HG03571 (cell line): ENCODE measurements around the gene NMT1.

Experiments
- ATAC-seq: cut with Tn5 transposase; IDR thresholded peaks from one replicate; pipeline ENCODE4 v1.9.1; 2021; ENCODE audit not compliant: unreplicated experiment

The NMT1 gene

DNA sequence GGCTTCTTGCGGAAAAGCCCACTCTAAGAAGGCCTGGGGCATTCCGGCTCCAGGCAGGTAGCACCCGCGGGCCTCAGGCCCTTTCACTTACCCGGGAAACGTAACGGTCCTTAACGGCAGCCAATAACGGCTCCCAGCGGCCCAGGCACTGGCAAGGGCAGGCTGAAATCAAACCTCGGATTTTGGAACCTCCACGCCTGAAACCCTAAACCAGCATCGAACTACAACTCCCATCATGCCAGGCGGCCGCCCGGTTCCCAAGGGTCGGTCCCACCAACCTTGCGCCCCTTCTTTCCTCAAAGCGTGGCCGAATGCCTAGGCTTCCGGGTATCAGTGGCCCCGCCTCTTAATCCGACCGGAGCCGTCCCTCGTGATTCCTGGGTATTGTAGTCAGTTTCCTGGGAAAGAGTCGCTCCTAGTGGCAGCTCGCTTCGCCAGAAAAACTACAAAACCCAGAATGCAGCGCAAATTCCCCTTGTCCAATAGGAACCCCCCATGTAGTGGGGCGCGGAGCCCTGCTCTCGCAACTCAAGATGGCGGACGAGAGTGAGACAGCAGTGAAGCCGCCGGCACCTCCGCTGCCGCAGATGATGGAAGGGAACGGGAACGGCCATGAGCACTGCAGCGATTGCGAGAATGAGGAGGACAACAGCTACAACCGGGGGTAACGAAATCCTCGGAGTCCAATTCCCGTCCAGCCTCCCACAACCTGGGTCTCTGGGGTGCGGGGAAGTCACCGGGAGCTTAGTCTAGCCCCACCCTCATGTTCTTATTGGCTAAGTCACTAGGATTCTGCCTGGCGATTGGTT lies at the start of gene NMT1:
Gene NMT1 (plus strand): TSS at position 521 of the 809 bp plus-strand sequence. CDS start 13 bp downstream, at position 534.
- ATAC-seq = peak; percentile 75

DNA sequence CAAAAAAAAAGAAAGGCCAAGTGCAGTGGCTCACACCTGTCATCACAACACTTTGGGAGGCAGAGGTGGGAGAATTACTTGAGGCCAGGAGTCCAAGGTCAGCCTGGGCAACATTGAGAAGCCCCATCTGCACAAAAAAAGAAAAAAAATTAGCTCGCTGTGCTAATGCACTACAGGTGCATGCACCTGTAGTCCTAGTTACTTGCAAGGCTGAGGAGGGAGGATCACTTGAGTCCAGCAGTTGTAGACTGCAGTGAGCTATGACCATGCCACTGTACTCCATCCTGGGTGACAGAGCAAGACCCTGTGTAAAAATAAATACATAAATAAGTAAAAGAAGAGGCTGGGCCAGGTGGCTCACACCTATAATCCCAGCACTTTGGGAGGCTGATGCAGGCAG lies 49.4 kb upstream of the NMT1 start:
- ATAC-seq = no peak

GRCh38 chr17:45013021-45013997 lies 47.8 kb upstream of the NMT1 start:
- ATAC-seq = no peak

DNA sequence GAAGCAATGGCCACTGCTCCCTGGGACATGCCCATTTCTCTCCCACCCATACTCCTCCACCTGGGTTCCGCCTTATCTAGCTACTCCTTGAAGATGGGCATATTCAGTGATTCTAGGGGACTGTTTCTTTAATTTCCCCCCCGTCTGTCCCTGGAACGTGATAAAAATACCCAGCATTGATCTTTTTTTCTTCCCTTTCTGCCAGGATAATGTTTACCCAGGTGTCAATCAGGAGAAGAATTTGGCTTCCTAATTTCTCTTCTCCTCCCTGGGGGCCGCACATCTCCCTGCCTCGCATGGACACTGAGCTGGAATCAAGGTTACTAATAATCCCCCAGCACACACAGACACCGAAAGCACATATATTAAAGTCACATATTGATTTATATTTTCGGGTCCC lies 44.9 kb upstream of the NMT1 start:
- ATAC-seq = no peak

GRCh38 chr17:45016823-45017222 lies 44.3 kb upstream of the NMT1 start:
- no peak for ATAC-seq

- no peak for ATAC-seq
Observed at GRCh38 chr17:45018514-45018847, 42.6 kb upstream of the NMT1 start.

- no peak for ATAC-seq
Observed at GRCh38 chr17:45018848-45019711, 42.0 kb upstream of the NMT1 start.

DNA sequence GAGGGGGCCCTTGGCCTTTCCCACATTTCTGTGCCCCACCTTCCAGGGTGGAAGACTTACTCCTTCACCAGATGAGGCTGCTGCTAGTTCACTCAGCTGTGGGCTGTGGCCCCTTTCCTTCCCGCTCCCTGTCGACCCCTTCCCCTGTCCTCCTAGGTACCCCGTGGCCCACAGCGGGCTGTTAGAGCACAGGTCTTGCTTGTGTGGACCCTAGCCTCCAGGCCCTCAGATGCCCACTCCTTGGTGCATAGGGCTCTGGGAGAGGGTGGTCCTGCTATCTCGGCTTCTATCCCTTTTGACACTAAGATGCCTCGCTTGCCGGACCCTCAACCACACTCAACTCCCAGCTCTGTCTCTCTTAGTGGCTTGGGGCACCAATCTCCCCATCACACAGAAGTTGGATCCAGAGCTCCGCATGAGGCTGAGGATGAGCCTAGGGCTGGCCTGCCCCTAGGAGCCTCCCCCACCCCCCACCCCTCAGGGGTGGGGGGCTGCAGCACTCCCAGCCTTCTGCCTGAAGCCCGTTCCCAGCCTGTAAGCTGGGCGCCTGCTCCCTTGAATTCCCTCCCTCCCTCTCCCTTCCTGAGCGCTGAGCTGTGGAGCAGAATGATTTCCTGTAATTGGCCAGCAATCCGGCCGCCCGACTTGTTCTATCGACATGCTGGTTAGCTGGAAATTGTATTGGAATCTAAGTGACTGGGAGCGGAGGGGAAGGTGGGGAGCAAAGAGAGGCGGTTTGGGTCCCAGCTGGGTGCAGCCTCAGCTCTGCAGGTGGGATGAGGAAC lies 40.6 kb upstream of the NMT1 start:
- no peak for ATAC-seq

- ATAC-seq = no peak
Observed at GRCh38 chr17:45021607-45022287, 39.4 kb upstream of the NMT1 start.

GRCh38 chr17:45022288-45022648 lies 38.8 kb upstream of the NMT1 start:
- ATAC-seq = no peak

DNA sequence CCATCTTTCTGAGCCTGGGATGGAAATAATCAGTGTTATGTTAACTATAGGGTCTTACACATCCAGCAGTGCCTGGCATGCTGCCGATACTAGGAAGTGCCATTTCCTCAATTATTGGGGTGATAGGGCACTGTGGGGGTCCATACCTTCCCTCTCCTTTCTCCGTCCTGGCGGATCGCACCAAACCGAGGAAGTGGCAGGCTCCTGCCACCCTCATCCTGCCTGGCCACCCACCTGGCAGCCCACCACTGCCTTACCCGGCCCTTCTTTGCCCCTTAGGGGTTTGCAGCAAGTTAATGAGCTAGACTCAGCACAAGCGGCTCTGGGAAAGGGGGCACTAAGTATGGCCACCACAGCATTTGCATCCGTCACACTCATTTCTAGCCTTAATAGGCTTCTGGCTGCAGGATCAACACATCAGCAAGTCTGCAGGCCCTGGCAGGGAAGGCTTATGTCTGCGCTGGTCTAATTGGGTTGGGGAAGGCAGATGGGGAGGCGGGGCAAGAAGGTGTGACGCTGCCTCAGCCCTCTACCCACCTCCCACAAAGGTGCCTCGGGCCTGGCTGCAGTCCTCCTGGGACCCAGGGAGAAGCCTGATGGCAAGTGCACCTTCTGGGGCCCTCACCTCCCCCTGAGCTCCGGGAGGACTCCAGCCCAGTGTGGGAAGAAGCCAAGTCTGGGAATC lies 38.3 kb upstream of the NMT1 start:
- ATAC-seq = no peak

DNA sequence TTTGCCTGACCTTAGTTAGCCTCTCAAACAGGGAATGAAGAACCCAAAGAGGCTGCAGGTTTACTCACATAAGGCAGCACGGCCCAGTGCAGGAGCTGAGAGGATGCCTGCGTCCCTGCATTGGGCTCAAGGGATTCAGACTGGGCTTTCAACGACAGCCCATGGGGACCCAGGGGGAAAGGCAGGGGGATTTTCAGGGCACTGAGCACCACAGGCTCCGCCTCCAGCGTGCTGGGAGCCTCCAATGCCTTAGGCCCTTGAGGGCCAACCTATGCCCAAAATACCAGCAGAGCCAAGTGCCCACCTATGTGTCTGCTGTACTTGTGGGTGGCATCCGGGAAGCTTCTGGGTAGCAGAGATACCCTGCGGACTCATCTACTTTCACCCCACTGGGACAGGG lies 32.0 kb upstream of the NMT1 start:
- ATAC-seq = no peak

- ATAC-seq = no peak
Observed at GRCh38 chr17:45029758-45030423, 31.2 kb upstream of the NMT1 start.

- ATAC-seq = no peak
Observed at GRCh38 chr17:45030733-45031132, 30.4 kb upstream of the NMT1 start.

- ATAC-seq = no peak
Observed at GRCh38 chr17:45031231-45032173, 29.6 kb upstream of the NMT1 start.

DNA sequence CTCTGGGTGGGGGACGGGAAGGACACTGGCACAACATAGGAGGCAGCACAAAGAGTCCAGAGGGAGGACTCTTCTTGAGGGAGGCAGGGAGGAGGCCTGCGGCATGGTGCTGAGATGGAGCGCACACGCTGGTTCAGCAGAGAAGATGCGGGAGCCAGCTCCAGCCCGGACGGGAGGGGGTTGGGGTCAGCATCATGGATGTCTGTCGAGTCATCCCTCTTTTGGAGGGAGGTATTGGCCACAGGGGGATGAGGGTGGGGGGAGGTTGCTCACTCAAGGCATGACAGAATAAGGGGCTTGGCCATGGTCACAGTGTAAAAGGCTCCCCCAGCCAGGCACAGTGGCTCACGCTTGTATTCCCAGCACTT lies 29.0 kb upstream of the NMT1 start:
- ATAC-seq = no peak

GRCh38 chr17:45034599-45034998 lies 26.5 kb upstream of the NMT1 start:
- ATAC-seq = no peak

GRCh38 chr17:45035848-45036247 lies 25.3 kb upstream of the NMT1 start:
- no peak for ATAC-seq
